Heart right ventricle (tissue), 16 donors: ENCODE measurements around the gene COL4A2. TPM values are rescaled to one million over a fixed set of nuclear protein-coding genes. Genes with fewer than 3 reads are reported as not detected.

Experiments
- ATAC-seq, 8 donors: fragments of 200-7000 bp; cut with Tn5 transposase; one replicate each; pipeline ENCODE4 v1.9.1; 2020; ENCODE audit warnings: mild to moderate bottlenecking in 8 of 8, moderate library complexity in 8 of 8, moderate number of reproducible peaks in 1 of 8
- DNase-seq, 2 donors: peaks; one replicate each; pipeline ENCODE4 v3.0.0-alpha.2; 2020
- H3K27ac ChIP-seq, 10 donors: fragments of 200-600 bp; sonication (generic) in 2 of 10; one replicate each; pipeline versions ENCODE4 v1.5.0 to v1.8.0; 2020 to 2022; ENCODE audit warnings: mild to moderate bottlenecking in 3 of 10
- H3K27me3 ChIP-seq, 7 donors: fragments of 200-600 bp; one replicate each; pipeline ENCODE4 v1.8.0; 2021 to 2022; ENCODE audit warnings: mild to moderate bottlenecking in 2 of 7
- H3K36me3 ChIP-seq, 9 donors: fragments of 200-600 bp; sonication (generic) in 1 of 9; one replicate each; pipeline versions ENCODE4 v1.5.0 to v1.8.0; 2020 to 2022; ENCODE audit warnings: mild to moderate bottlenecking in 2 of 9
- H3K4me1 ChIP-seq, 9 donors: fragments of 200-600 bp; sonication (generic) in 1 of 9; one replicate each; pipeline versions ENCODE4 v1.5.0 to v1.8.0; 2020 to 2022; ENCODE audit warnings: mild to moderate bottlenecking in 4 of 9
- H3K4me3 ChIP-seq, 10 donors: fragments of 200-600 bp; sonication (generic) in 2 of 10; one replicate each; pipeline versions ENCODE4 v1.5.0 to v1.8.0; 2020 to 2022; ENCODE audit warnings: mild to moderate bottlenecking in 7 of 10, moderate library complexity in 2 of 10
- H3K9me3 ChIP-seq, 11 donors: fragments of 200-600 bp in 10 of 11; sonication (generic) in 2 of 11; one replicate each; pipeline versions ENCODE4 v1.5.0 to v1.8.0; 2013 to 2022; ENCODE audit warnings: mild to moderate bottlenecking in 2 of 11, control low read depth in 1 of 11, moderate library complexity in 1 of 11
- WGBS, 2 donors: extraction: QIAGEN DNeasy Blood & Tissue Kit; methylation state at CpG; one replicate each; pipeline ENCODE4 v1.1.7; 2013; ENCODE audit warnings: inconsistent platforms in 1 of 2; 5-methylcytosine and 5-hydroxymethylcytosine counted together
- intact Hi-C, 10 donors: fragments of 100-400 bp; cut with DNase I; formaldehyde crosslinking; loops; one replicate each; pipeline versions ENCODE4 v1.11.1 to v1.14.2; 2022
- polyA plus RNA-seq, 2 donors: library from polyadenylated mRNA; stranded (reverse); fragments of 200-250 nt; gene quantifications; one replicate each; pipeline ENCODE4 v1.2.3, GENCODE V29; 2013
- total RNA-seq, 10 donors: library from RNA; stranded (reverse); fragmentation: NEBNext Ultra II Directional in 3 of 10; extraction: Animal tissue kit (Norgen Biotek cat#: 25700) in 3 of 10; gene quantifications; one replicate each; pipeline versions ENCODE4 v1.2.1 to v1.2.4, GENCODE V29; 2021 to 2023
- TF ChIP-seq, protein P1 (sequence below), 9 donors: fragments of 200-600 bp; sonication (generic) in 2 of 9; IDR thresholded peaks; one replicate each; pipeline versions ENCODE4 v1.5.0 to v1.8.0; 2021 to 2022; ENCODE audit warnings: antibody characterized with exemption in 9 of 9, mild to moderate bottlenecking in 5 of 9, moderate library complexity in 1 of 9
- donor health status: Arrhythmogenic right ventricular cardiomyopathy.
- donor health status: ischemic (EF 13 %, LVEDD 7.1; RV severe dilation, severe dysfunction).
- donor health status: healthy with polysubstance abuse.
- donor health status: DM: no; HTN: yes; CAD: no.
- donor health status: DM: no; HTN: no; CAD: no.
- donor health status: ischemic (EF 25% LVEDD 6.9; RV normal size, moderate dysfunction).
- donor health status: ischemic (EF 25% LVEDD 5.7; RV mildly dilated, moderate dysfunction).
- donor health status: healthy.
- donor health status: DM: yes; HTN: yes; CAD: no.
- donor health status: Ischemic cardiomyopathy.
- donor health status: ischemic (EF 35%, LVEDD 5.7; RV mildly dilated, moderate dysfunction).
- donor health status: nonischemic (EF 11% LVEDD 7.7; RV severe dilation, severe dysfunction).
- donor health status: DM: yes; HTN: yes; CAD: no.
- donor health status: PGD.
- donor health status: ischemic (EF 29% LVEDD 5.4; RV normal size, mild dysfunction).
- donor health status: nonischemic (EF 23%, LVEDD 6.1; RV moderate dilation, normal function).

Gene COL4A2
- total and polyA plus RNA-seq, 12 donors, result 81.7 to 301 (median 128) TPM

DNA sequence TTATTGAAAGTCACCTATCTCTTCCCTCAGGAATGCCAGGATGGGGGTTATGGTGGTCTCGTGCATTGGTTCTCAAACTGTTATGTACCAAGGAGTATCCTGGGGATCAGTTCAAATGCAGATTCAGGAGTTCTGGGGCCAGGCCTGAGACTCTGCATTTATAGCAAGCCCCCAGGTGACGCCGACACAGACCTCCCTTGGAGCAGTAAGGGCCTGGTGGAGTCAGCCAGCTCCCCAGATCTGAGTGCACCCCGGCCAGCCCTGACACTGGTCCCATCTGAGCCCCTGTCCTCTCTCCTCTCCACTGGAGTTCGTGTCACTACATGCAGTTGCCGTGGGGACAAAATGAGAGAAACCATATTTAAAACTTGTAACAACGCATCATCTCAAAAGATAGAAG is 112.9 kb downstream of the COL4A2 start:
- ATAC-seq (no peak), DNase-seq (peak in 1 of 2 donors; percentile 6)
- H3K27ac ChIP-seq, result peak overlapping the region in 8 of 10 donors; percentile 52 to 93 (median 71)
- intact Hi-C loops, result loop anchor here in 4 of 10 donors (5.0 to 10.0 kb wide), 5 partner anchors 75 to 198 kb away; no protein-coding TSS in a partner anchor
- H3K36me3 ChIP-seq, result peaks cover 0 to 36% (median 0%) of the 10 kb centered on the region in 9 donors
- H3K4me3 ChIP-seq, result no peak overlapping the region
- H3K9me3 ChIP-seq, result no peaks in the 10 kb centered on the region
- 88 to 89% methylated on average over 7 of the region's 7 CpGs for whole genome bisulfite sequencing, 2 donors
- peaks cover 0 to 33% (median 0%) of the 10 kb centered on the region in 7 donors for H3K27me3 ChIP-seq
- TF ChIP-seq, protein P1, sequence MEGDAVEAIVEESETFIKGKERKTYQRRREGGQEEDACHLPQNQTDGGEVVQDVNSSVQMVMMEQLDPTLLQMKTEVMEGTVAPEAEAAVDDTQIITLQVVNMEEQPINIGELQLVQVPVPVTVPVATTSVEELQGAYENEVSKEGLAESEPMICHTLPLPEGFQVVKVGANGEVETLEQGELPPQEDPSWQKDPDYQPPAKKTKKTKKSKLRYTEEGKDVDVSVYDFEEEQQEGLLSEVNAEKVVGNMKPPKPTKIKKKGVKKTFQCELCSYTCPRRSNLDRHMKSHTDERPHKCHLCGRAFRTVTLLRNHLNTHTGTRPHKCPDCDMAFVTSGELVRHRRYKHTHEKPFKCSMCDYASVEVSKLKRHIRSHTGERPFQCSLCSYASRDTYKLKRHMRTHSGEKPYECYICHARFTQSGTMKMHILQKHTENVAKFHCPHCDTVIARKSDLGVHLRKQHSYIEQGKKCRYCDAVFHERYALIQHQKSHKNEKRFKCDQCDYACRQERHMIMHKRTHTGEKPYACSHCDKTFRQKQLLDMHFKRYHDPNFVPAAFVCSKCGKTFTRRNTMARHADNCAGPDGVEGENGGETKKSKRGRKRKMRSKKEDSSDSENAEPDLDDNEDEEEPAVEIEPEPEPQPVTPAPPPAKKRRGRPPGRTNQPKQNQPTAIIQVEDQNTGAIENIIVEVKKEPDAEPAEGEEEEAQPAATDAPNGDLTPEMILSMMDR (IDR thresholded peaks at IDR 0.05), result no peak
- peaks cover 46 to 88% (median 75%) of the 10 kb centered on the region in 9 donors for H3K4me1 ChIP-seq

DNA sequence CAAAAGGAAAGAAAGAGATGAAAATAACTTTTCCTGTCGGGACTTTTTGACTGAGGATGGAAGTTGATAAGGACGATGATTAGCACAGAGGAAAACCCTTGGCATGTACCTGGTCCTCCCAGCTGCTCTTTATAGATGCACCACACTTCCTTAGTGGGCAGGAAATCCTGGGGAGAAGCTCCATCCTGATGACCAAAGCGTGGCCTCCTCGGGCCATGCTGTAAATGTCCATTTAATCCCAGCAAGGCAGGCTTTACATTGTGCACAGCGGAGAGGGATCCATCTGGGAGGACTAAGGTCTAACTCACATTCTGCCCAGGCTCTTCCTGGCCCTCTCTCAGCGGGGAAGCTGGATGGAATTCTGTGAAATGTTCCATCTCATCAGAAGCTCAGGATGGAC is 113.5 kb downstream of the COL4A2 start:
- Histone ChIP-seq H3K4me1 (peaks cover 43 to 81% (median 68%) of the 10 kb centered on the region in 9 donors), H3K27ac (peak overlapping the region in 5 of 10 donors; percentile 25 to 93 (median 88)), H3K9me3 (no peaks in the 10 kb centered on the region), H3K27me3 (peaks cover 0 to 38% (median 0%) of the 10 kb centered on the region in 7 donors), H3K36me3 (peaks cover 0 to 36% (median 0%) of the 10 kb centered on the region in 9 donors), H3K4me3 (no peak overlapping the region)
- ATAC-seq (no peak), DNase-seq (peak in 1 of 2 donors; percentile 6)
- intact Hi-C loops, result no loop called here
- 57 to 62% methylated on average over 6 of the region's 6 CpGs for WGBS, 2 donors
- TF ChIP-seq, protein P1 (IDR thresholded peaks at IDR 0.05), result no peak

DNA sequence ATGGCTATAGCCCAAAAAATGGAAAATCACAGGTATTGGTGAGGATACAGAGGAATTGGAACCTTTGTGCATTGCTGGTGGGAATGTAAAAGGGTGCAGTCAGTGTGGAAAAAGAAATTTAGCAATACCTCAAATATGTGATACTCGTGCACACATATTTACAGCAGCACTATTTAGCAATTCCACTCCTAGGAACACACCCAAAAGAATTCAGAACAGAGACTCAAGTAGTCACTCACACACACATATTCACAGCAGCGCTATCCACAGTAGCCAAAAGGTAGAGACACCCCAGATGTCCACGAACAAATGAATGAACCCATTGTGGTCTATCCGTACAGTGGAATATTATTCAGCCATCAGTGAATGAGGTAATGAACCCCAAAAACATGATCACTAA is 114.0 kb downstream of the COL4A2 start:
- intact Hi-C loops, result no loop called here
- ATAC-seq (no peak), DNase-seq (no peak)
- Histone ChIP-seq H3K27me3 (peaks cover 0 to 39% (median 0%) of the 10 kb centered on the region in 7 donors), H3K27ac (peak overlapping the region in 4 of 10 donors; percentile 1 to 93 (median 56)), H3K9me3 (no peaks in the 10 kb centered on the region), H3K36me3 (peaks cover 0 to 36% (median 0%) of the 10 kb centered on the region in 9 donors), H3K4me3 (no peak overlapping the region), H3K4me1 (peaks cover 38 to 77% (median 64%) of the 10 kb centered on the region in 9 donors)
- 78 to 82% methylated on average over 4 of the region's 4 CpGs for WGBS, 2 donors
- TF ChIP-seq, protein P1 (IDR thresholded peaks at IDR 0.05), result no peak

DNA sequence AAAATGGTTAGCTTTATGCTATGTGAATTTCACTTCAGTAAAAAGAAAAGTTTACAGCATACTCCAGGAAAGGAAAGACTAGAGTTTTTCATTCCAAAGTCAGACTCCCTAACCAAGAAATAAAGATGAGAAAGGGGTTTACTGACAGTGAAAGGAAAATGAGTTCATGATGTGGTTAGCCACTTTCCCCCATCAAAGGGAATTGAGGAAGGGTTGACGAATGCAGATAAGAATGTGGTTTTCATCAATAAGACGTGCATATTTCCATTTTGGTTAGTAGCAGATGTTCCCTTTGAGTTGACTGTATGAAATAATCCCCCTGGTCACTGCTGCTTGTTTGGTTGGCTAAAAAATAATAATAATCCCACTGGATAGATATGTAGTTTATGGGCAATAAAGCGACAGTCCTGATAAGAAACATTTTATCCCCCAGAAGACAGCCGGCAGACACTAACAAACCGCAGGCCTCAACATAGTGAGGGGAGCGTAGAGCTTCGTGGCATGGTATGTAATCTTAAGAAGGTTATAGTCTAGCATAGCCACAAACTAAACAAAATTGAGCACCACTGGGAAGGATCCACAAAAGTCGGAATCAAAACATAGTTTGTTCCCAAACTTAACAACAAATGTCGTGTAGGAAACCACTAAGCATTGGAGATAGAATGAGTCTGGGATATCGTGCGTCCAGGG is 114.8 kb downstream of the COL4A2 start:
- 86 to 88% methylated on average over 11 of the region's 11 CpGs for WGBS, 2 donors
- H3K4me3 ChIP-seq, result no peak overlapping the region
- intact Hi-C loops, result no loop called here
- no peaks in the 10 kb centered on the region for H3K9me3 ChIP-seq
- peak overlapping the region in 4 of 10 donors; percentile 1 to 93 (median 17) for H3K27ac ChIP-seq
- TF ChIP-seq, protein P1 (IDR thresholded peaks at IDR 0.05), result no peak
- peaks cover 0 to 39% (median 0%) of the 10 kb centered on the region in 7 donors for H3K27me3 ChIP-seq
- DNase-seq, result no peak
- H3K4me1 ChIP-seq, result peaks cover 33 to 76% (median 63%) of the 10 kb centered on the region in 9 donors
- H3K36me3 ChIP-seq, result peaks cover 0 to 43% (median 0%) of the 10 kb centered on the region in 9 donors
- ATAC-seq, result no peak
